SK-N-SH (cell line): ENCODE data around the gene ATP6AP1.

Experiments
- EP300 ChIP-seq, 2 experiments: IDR thresholded peaks; 2 replicates each; pipeline versions ENCODE4 v1.4.0 to v1.6.1; 2012; ENCODE audit warnings: borderline replicate concordance in 1 of 2, low read depth in 1 of 2, low read length in 1 of 2
- EZH2phosphoT487 ChIP-seq: fragments of 200-600 bp; sonication (generic); IDR thresholded peaks from 2 replicates; pipeline ENCODE4 v1.6.1; 2017; ENCODE audit warnings: low read depth, mixed run types, mild to moderate bottlenecking, antibody characterized with exemption, moderate library complexity, borderline replicate concordance
- FOXM1 ChIP-seq: IDR thresholded peaks from 2 replicates; pipeline ENCODE4 v1.4.0; 2012; ENCODE audit warnings: low read depth, mild to moderate bottlenecking
- JUND ChIP-seq: IDR thresholded peaks from 2 replicates; pipeline ENCODE4 v1.4.0; 2012
- MXI1 ChIP-seq: IDR thresholded peaks from 2 replicates; pipeline ENCODE4 v1.6.1; 2012; ENCODE audit warnings: mild to moderate bottlenecking, low read depth, low read length, improper control_type of control experiment
- POLR2AphosphoS5 ChIP-seq: IDR thresholded peaks from 2 replicates; pipeline ENCODE4 v1.6.1; 2012; ENCODE audit warnings: low read depth, low read length
- RAD21 ChIP-seq: IDR thresholded peaks from 2 replicates; pipeline ENCODE4 v1.6.1; 2012; ENCODE audit warnings: mild to moderate bottlenecking, low read length
- RFX5 ChIP-seq: IDR thresholded peaks from 2 replicates; pipeline ENCODE4 v1.6.1; 2012; ENCODE audit warnings: mild to moderate bottlenecking, improper control_type of control experiment, low read length
- RXRA ChIP-seq: IDR thresholded peaks from 2 replicates; pipeline ENCODE4 v1.4.0; 2012; ENCODE audit warnings: low read depth, mild to moderate bottlenecking, borderline replicate concordance
- SMC3 ChIP-seq: IDR thresholded peaks from 2 replicates; pipeline ENCODE4 v1.6.1; 2012; ENCODE audit warnings: low read depth, low read length, improper control_type of control experiment
- TAF1 ChIP-seq: IDR thresholded peaks from 2 replicates; pipeline ENCODE4 v1.6.1; 2012; ENCODE audit warnings: low read depth, mild to moderate bottlenecking, low read length, moderate library complexity, borderline replicate concordance
- USF2 ChIP-seq: fragments of 150-350 bp; IDR thresholded peaks from 2 replicates; pipeline ENCODE4 v1.6.1; 2017; ENCODE audit warnings: antibody characterized with exemption, low read length, low read depth, borderline replicate concordance
- TF ChIP-seq, protein P1 (sequence below): IDR thresholded peaks from 2 replicates; pipeline ENCODE4 v1.4.0; 2012; ENCODE audit warnings: low read depth, borderline replicate concordance
- TF ChIP-seq, protein P2 (sequence below): fragments of 200-600 bp; sonication (generic); IDR thresholded peaks from 2 replicates; pipeline ENCODE4 v1.6.1; 2017; ENCODE audit warnings: antibody characterized with exemption, mild to moderate bottlenecking, moderate library complexity

DNA sequence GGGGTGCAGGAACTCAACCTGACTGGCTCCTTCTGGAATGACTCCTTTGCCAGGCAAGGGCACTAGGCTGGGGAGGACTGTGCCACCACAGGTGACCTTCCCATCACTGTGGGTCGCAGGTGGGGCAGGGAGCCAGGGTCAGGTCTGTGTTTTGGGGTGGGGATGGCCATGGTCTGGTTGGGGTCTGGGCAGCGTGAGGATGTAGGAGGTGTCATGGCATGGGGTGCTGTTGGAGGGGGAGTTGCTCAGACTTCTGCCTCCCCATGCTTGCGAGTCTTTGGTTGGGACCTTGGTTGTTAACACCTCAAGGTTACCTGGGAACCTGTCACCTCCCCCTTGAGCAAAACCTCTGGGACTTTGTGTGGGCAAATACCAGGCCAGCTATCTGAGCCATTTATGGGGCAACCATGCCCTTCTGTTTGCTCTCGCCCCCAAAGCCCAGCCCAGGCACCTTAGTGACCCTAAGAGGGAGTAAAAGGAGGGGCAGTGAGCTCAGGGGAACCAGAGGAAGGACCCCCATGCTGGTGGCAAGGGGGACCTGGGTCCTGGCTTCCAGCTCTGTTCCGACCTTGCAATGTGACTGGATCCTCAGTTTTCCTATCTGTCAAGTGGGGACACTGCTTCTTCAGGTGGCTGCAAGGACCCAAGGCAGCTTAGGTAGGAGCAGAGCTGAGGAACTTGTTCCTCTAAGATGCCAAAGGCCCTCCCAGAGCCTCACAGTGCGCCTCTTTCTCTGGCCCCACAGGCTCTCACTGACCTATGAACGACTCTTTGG is 6.1 kb downstream of the ATP6AP1 start:
- TF ChIP-seq, protein P1, sequence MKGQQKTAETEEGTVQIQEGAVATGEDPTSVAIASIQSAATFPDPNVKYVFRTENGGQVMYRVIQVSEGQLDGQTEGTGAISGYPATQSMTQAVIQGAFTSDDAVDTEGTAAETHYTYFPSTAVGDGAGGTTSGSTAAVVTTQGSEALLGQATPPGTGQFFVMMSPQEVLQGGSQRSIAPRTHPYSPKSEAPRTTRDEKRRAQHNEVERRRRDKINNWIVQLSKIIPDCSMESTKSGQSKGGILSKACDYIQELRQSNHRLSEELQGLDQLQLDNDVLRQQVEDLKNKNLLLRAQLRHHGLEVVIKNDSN, result no peak
- TF ChIP-seq, protein P2, sequence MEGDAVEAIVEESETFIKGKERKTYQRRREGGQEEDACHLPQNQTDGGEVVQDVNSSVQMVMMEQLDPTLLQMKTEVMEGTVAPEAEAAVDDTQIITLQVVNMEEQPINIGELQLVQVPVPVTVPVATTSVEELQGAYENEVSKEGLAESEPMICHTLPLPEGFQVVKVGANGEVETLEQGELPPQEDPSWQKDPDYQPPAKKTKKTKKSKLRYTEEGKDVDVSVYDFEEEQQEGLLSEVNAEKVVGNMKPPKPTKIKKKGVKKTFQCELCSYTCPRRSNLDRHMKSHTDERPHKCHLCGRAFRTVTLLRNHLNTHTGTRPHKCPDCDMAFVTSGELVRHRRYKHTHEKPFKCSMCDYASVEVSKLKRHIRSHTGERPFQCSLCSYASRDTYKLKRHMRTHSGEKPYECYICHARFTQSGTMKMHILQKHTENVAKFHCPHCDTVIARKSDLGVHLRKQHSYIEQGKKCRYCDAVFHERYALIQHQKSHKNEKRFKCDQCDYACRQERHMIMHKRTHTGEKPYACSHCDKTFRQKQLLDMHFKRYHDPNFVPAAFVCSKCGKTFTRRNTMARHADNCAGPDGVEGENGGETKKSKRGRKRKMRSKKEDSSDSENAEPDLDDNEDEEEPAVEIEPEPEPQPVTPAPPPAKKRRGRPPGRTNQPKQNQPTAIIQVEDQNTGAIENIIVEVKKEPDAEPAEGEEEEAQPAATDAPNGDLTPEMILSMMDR, result no peak
- TF ChIP-seq JUND (no peak), EP300 (IDR thresholded peaks at IDR 0.05; ENCODE audit: borderline replicate concordance in 1 of 2, low read depth in 1 of 2, low read length in 1 of 2) (no peak), POLR2AphosphoS5 (no peak), RXRA (no peak), MXI1 (no peak), TAF1 (no peak), SMC3 (no peak), FOXM1 (no peak), RFX5 (no peak), USF2 (no peak), EZH2phosphoT487 (no peak), RAD21 (no peak)
